Measurements from ENCODE around the gene SLMAP. TPM values are rescaled to one million over a fixed set of nuclear protein-coding genes. Genes with fewer than 3 reads are reported as not detected.

SLMAP gene
- polyA plus RNA-seq, 1 donor (not counting 4 experiments of a cell fraction or from before 2014, with no cell fraction given): 58.0 TPM

- Histone ChIP-seq H3K4me2 (ENCODE audit: control insufficient read depth, extremely low read depth, insufficient read depth, low read depth, low read length) (no peak overlapping the region), H2AFZ (ENCODE audit: control insufficient read depth, low read length) (no peak overlapping the region), H3K27me3 (ENCODE audit: control insufficient read depth, extremely low read depth, insufficient read depth, low read length) (no peaks in the 10 kb centered on the region), H3K36me3 (ENCODE audit: control insufficient read depth in 2 of 2, extremely low read depth in 1 of 2, insufficient read depth in 2 of 2, low read length in 2 of 2) (peaks cover 4 to 9% of the 10 kb centered on the region in 2 experiments), H3K79me2 (ENCODE audit: control insufficient read depth, insufficient read depth, low read length) (no peaks in the 10 kb centered on the region), H3K4me1 (ENCODE audit: control insufficient read depth, extremely low read depth, insufficient read depth, low read length) (no peaks in the 10 kb centered on the region), H3K9ac (ENCODE audit: control insufficient read depth, extremely low read depth, insufficient read depth, low read length) (no peak overlapping the region), H3K27ac (ENCODE audit: control insufficient read depth, insufficient read depth, low read length) (no peak overlapping the region), H3K4me3 (ENCODE audit: control insufficient read depth in 2 of 3, extremely low read depth in 1 of 3, insufficient read depth in 2 of 3, low read depth in 1 of 3, low read length in 3 of 3) (no peak overlapping the region), H3K9me3 (ENCODE audit: control insufficient read depth, low read depth, low read length) (no peaks in the 10 kb centered on the region), H3K9me1 (ENCODE audit: control insufficient read depth, extremely low read depth, insufficient read depth, low read length) (no peaks in the 10 kb centered on the region), H4K20me1 (ENCODE audit: control insufficient read depth, extremely low read depth, insufficient read depth, low read length) (no peaks in the 10 kb centered on the region)
- dilution Hi-C loops (cut with MboI; ENCODE audit: extremely low pct_ligation_motif_present, low sequenced_read_pairs): no loop called here
- TF ChIP-seq EZH2 (IDR thresholded peaks at IDR 0.05; ENCODE audit: low read length): no peak
- TF ChIP-seq CTCF (optimal IDR thresholded peaks at IDR 0.05 in 1 of 3, IDR thresholded peaks at IDR 0.05 in 1 of 3, conservative IDR thresholded peaks at IDR 0.05 in 1 of 3; ENCODE audit: extremely low read depth in 1 of 3, insufficient read depth in 2 of 3, low read length in 3 of 3): no peak
- FAIRE-seq: no peak
- DNase-seq (ENCODE audit: low read depth, low spot score): no peak
These were observed 137.6 kb downstream of the SLMAP start for GRCh38 chr3:57893668-57894067.

GRCh38 chr3:57896031-57896430, 139.9 kb downstream of the SLMAP start:
- Histone ChIP-seq H3K4me2 (ENCODE audit: control insufficient read depth, extremely low read depth, insufficient read depth, low read depth, low read length) (no peak overlapping the region), H3K36me3 (ENCODE audit: control insufficient read depth in 2 of 2, extremely low read depth in 1 of 2, insufficient read depth in 2 of 2, low read length in 2 of 2) (peaks cover 8 to 9% of the 10 kb centered on the region in 2 experiments), H4K20me1 (ENCODE audit: control insufficient read depth, extremely low read depth, insufficient read depth, low read length) (no peaks in the 10 kb centered on the region), H3K27me3 (ENCODE audit: control insufficient read depth, extremely low read depth, insufficient read depth, low read length) (no peaks in the 10 kb centered on the region), H2AFZ (ENCODE audit: control insufficient read depth, low read length) (no peak overlapping the region), H3K79me2 (ENCODE audit: control insufficient read depth, insufficient read depth, low read length) (no peaks in the 10 kb centered on the region), H3K4me1 (ENCODE audit: control insufficient read depth, extremely low read depth, insufficient read depth, low read length) (no peaks in the 10 kb centered on the region), H3K27ac (ENCODE audit: control insufficient read depth, insufficient read depth, low read length) (no peak overlapping the region), H3K9me3 (ENCODE audit: control insufficient read depth, low read depth, low read length) (no peaks in the 10 kb centered on the region), H3K4me3 (ENCODE audit: control insufficient read depth in 2 of 3, extremely low read depth in 1 of 3, insufficient read depth in 2 of 3, low read depth in 1 of 3, low read length in 3 of 3) (no peak overlapping the region), H3K9ac (ENCODE audit: control insufficient read depth, extremely low read depth, insufficient read depth, low read length) (no peak overlapping the region), H3K9me1 (ENCODE audit: control insufficient read depth, extremely low read depth, insufficient read depth, low read length) (no peaks in the 10 kb centered on the region)
- TF ChIP-seq EZH2 (IDR thresholded peaks at IDR 0.05; ENCODE audit: low read length) (no peak), CTCF (optimal IDR thresholded peaks at IDR 0.05 in 1 of 3, IDR thresholded peaks at IDR 0.05 in 1 of 3, conservative IDR thresholded peaks at IDR 0.05 in 1 of 3; ENCODE audit: extremely low read depth in 1 of 3, insufficient read depth in 2 of 3, low read length in 3 of 3) (no peak)
- no peak for DNase-seq (ENCODE audit: low read depth, low spot score)
- FAIRE-seq: no peak
- dilution Hi-C loops (cut with MboI; ENCODE audit: extremely low pct_ligation_motif_present, low sequenced_read_pairs): no loop called here
